GM08714 (cell line): ENCODE measurements around the gene NUDCD3.

Experiments used
- H3K4me3 ChIP-seq: fragments of 200-500 bp; sonication (Bioruptor generic); 2 replicates; pipeline ENCODE4 v1.5.1; 2014; ENCODE audit warnings: mild to moderate bottlenecking, low read length, inconsistent platforms
- ZNF274 ChIP-seq: IDR thresholded peaks from 2 replicates; pipeline ENCODE4 v1.6.1; 2012; ENCODE audit warnings: mild to moderate bottlenecking, low read depth, low read length

NUDCD3 gene

GRCh38 chr7:44377134-44377463 is 113.4 kb downstream of the NUDCD3 start:
- H3K4me3 ChIP-seq: no peak overlapping the region
- no peak for TF ChIP-seq ZNF274

- no peak overlapping the region for H3K4me3 ChIP-seq
- no peak for TF ChIP-seq ZNF274
Measured at GRCh38 chr7:44376429-44377133, 113.9 kb downstream of the NUDCD3 start.

GRCh38 chr7:44375926-44376342 is 114.5 kb downstream of the NUDCD3 start:
- no peak overlapping the region for H3K4me3 ChIP-seq
- no peak for TF ChIP-seq ZNF274

GRCh38 chr7:44375236-44375699 is 115.2 kb downstream of the NUDCD3 start:
- no peak overlapping the region for H3K4me3 ChIP-seq
- no peak for TF ChIP-seq ZNF274

- H3K4me3 ChIP-seq: no peak overlapping the region
- TF ChIP-seq ZNF274: no peak
Measured at GRCh38 chr7:44374007-44374763, 116.3 kb downstream of the NUDCD3 start.

GRCh38 chr7:44373418-44373740 is 117.1 kb downstream of the NUDCD3 start:
- no peak overlapping the region for H3K4me3 ChIP-seq
- no peak for TF ChIP-seq ZNF274

GRCh38 chr7:44372560-44373417 is 117.7 kb downstream of the NUDCD3 start:
- TF ChIP-seq ZNF274: no peak
- H3K4me3 ChIP-seq: no peak overlapping the region

GRCh38 chr7:44368885-44369284 is 121.6 kb downstream of the NUDCD3 start:
- TF ChIP-seq ZNF274: no peak
- no peak overlapping the region for H3K4me3 ChIP-seq

GRCh38 chr7:44368455-44368854 is 122.0 kb downstream of the NUDCD3 start:
- no peak for TF ChIP-seq ZNF274

GRCh38 chr7:44367475-44368043 is 122.9 kb downstream of the NUDCD3 start:
- H3K4me3 ChIP-seq: no peak overlapping the region
- no peak for TF ChIP-seq ZNF274

More at GRCh38 chr7:44368455-44368854, 122.0 kb downstream of the NUDCD3 start:
- no peak overlapping the region for H3K4me3 ChIP-seq

GRCh38 chr7:44366986-44367385 is 123.5 kb downstream of the NUDCD3 start:
- TF ChIP-seq ZNF274: no peak
- no peak overlapping the region for H3K4me3 ChIP-seq

- H3K4me3 ChIP-seq: no peak overlapping the region
- no peak for TF ChIP-seq ZNF274
Measured at GRCh38 chr7:44353668-44354067, 136.8 kb downstream of the NUDCD3 start.

GRCh38 chr7:44348851-44349781 is 141.3 kb downstream of the NUDCD3 start:
- H3K4me3 ChIP-seq: no peak overlapping the region
- no peak for TF ChIP-seq ZNF274
